Ovary (tissue), 3 donors: ENCODE measurements around the gene OSR1.

Source experiments
- EP300 ChIP-seq: sonication (generic); formaldehyde crosslinking; IDR thresholded peaks from one replicate; pipeline ENCODE4 v1.6.1; 2017; ENCODE audit warnings: antibody characterized with exemption
- TF ChIP-seq, protein P1 (sequence below), 3 donors: fragments of 450-650 bp in 2 of 3; fragments of 200-600 bp in 1 of 3; IDR thresholded peaks; one replicate each; pipeline versions ENCODE4 v1.5.1 to v1.8.0; 2016 to 2022; ENCODE audit warnings: antibody characterized with exemption in 3 of 3, mild to moderate bottlenecking in 1 of 3
- donor health status: DM: no; HTN: no; CAD: no.

DNA sequence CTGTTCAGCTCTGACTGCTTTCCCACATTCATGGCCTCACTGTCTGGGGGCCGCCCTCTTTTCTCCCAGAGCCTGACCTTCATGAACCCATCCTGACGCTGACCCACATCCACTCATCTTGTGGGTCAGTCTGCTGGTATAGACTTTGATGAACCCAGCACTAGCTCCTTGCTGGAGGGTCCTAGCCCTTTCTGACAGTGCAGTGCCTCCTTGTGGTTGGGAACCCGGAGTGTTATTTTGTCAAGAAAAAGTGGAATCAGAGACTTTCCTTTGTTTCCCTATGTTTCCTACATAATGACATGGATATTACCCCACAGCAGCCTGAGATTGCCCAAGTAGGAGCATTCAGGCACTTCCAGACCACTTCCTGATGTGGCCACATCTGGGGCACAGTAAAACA is 19.3 kb upstream of the OSR1 start:
- TF ChIP-seq, protein P1, sequence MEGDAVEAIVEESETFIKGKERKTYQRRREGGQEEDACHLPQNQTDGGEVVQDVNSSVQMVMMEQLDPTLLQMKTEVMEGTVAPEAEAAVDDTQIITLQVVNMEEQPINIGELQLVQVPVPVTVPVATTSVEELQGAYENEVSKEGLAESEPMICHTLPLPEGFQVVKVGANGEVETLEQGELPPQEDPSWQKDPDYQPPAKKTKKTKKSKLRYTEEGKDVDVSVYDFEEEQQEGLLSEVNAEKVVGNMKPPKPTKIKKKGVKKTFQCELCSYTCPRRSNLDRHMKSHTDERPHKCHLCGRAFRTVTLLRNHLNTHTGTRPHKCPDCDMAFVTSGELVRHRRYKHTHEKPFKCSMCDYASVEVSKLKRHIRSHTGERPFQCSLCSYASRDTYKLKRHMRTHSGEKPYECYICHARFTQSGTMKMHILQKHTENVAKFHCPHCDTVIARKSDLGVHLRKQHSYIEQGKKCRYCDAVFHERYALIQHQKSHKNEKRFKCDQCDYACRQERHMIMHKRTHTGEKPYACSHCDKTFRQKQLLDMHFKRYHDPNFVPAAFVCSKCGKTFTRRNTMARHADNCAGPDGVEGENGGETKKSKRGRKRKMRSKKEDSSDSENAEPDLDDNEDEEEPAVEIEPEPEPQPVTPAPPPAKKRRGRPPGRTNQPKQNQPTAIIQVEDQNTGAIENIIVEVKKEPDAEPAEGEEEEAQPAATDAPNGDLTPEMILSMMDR (IDR thresholded peaks at IDR 0.05), result no peak
- TF ChIP-seq EP300, result no peak
